NB4 (cell line): ENCODE results near the gene RBBP6.

ENCODE experiments used
- POLR2A ChIP-seq: IDR thresholded peaks from 2 replicates; pipeline ENCODE4 v1.6.1; 2011; ENCODE audit warnings: mild to moderate bottlenecking; ENCODE audit not compliant: insufficient read length; ENCODE audit errors: extremely low read depth
- TF ChIP-seq, protein P1 (sequence below): IDR thresholded peaks from one replicate; pipeline ENCODE4 v1.5.1; 2012; ENCODE audit warnings: low read depth, low read length

GRCh38 chr16:24544640-24545039, 5.3 kb downstream of the RBBP6 start:
- TF ChIP-seq POLR2A, result no peak
- TF ChIP-seq, protein P1, sequence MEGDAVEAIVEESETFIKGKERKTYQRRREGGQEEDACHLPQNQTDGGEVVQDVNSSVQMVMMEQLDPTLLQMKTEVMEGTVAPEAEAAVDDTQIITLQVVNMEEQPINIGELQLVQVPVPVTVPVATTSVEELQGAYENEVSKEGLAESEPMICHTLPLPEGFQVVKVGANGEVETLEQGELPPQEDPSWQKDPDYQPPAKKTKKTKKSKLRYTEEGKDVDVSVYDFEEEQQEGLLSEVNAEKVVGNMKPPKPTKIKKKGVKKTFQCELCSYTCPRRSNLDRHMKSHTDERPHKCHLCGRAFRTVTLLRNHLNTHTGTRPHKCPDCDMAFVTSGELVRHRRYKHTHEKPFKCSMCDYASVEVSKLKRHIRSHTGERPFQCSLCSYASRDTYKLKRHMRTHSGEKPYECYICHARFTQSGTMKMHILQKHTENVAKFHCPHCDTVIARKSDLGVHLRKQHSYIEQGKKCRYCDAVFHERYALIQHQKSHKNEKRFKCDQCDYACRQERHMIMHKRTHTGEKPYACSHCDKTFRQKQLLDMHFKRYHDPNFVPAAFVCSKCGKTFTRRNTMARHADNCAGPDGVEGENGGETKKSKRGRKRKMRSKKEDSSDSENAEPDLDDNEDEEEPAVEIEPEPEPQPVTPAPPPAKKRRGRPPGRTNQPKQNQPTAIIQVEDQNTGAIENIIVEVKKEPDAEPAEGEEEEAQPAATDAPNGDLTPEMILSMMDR, result no peak
